ENCODE results near the gene CEMIP. TPM values are rescaled to one million over a fixed set of nuclear protein-coding genes. Genes with fewer than 3 reads are reported as not detected.

CEMIP gene
- total and polyA plus RNA-seq, 2 experiments from 2014 or later = 2.3 to 4.4 TPM

DNA sequence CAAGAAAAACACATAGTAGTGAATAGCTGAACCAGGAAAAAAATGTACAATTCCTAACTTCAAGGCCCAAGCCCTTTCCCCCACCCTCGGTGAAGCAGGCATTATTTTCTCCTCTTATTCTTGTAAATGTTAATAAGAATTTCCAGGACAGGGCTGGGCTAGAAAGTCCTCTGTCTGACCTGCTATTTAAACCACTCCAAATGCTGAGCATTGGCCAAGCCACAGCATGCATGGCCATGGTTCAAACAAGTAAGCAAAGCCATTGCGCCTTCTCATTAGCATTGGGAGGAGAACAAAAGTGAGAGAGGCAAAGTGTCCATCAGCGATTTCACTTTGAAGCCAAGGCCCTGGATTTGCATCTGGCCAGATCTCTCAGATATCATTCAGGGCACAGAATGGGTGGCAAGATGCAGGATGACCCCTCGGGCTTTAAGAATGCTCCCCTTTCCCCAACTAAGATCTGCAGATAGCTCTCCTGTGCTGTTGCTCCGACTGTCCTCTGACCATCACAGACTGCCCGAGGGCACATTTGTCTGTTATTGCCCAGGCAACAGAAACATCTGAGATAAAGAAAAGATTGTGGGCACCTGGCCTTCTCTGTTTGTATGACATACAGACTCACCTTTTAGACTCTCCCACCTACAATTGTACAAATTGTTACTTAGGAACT lies 46.3 kb downstream of the CEMIP start:
- H4K20me1 ChIP-seq (ENCODE audit: insufficient read depth, poor library complexity, severe bottlenecking) = no peaks in the 10 kb centered on the region
- H3K4me3 ChIP-seq = no peak overlapping the region
- no peaks in the 10 kb centered on the region for H3K9me3 ChIP-seq (ENCODE audit: low read depth)
- TF ChIP-seq EZH2phosphoT487 (IDR thresholded peaks at IDR 0.05; ENCODE audit: low read depth, severe bottlenecking, unreplicated experiment) (no peak), EZH2 (IDR thresholded peaks at IDR 0.05; ENCODE audit: borderline replicate concordance) (no peak)
- TF ChIP-seq, protein P1, sequence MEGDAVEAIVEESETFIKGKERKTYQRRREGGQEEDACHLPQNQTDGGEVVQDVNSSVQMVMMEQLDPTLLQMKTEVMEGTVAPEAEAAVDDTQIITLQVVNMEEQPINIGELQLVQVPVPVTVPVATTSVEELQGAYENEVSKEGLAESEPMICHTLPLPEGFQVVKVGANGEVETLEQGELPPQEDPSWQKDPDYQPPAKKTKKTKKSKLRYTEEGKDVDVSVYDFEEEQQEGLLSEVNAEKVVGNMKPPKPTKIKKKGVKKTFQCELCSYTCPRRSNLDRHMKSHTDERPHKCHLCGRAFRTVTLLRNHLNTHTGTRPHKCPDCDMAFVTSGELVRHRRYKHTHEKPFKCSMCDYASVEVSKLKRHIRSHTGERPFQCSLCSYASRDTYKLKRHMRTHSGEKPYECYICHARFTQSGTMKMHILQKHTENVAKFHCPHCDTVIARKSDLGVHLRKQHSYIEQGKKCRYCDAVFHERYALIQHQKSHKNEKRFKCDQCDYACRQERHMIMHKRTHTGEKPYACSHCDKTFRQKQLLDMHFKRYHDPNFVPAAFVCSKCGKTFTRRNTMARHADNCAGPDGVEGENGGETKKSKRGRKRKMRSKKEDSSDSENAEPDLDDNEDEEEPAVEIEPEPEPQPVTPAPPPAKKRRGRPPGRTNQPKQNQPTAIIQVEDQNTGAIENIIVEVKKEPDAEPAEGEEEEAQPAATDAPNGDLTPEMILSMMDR (IDR thresholded peaks at IDR 0.05; ENCODE audit: poor library complexity) = no peak
- WGBS (ENCODE audit: low lambda C conversion rate, missing lambda C conversion rate) = 63% methylated on average over 6 of the region's 6 CpGs
- no peak overlapping the region for H3K27ac ChIP-seq
- H3K9me2 ChIP-seq (replicated peaks; ENCODE audit: insufficient read depth) = no peaks in the 10 kb centered on the region
- H3K36me3 ChIP-seq (replicated peaks; ENCODE audit: insufficient read depth, low read depth) = no peaks in the 10 kb centered on the region
- no peaks in the 10 kb centered on the region for H3K4me1 ChIP-seq (ENCODE audit: insufficient read depth)
- H3K79me2 ChIP-seq = no peaks in the 10 kb centered on the region
- H3K4me2 ChIP-seq = no peak overlapping the region
- DNase-seq (ENCODE audit: low spot score) = no peak
- H2AFZ ChIP-seq = no peak overlapping the region
- H3K27me3 ChIP-seq = no peaks in the 10 kb centered on the region

DNA sequence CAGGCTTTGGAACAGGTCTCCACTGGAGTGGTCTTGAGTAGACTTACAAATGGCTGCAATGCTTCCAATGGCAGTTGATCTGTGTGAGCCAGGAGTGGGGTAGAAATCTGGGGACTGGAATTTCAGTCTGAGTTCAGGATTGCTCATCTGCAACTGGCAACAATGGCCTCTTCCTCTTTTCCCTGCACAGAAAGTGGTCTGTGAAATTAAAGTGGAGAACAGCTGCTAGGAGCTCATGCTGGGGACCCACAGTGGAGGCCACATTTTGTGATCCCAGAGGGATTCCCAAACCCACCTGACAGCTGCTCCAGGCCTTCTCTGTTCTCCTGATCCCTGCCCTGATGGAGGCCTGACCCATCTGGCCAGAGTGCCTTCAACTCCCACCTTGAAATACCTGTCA lies 49.6 kb downstream of the CEMIP start:
- no peak overlapping the region for H3K4me3 ChIP-seq
- DNase-seq (ENCODE audit: low spot score) = no peak
- H3K4me2 ChIP-seq = no peak overlapping the region
- no peaks in the 10 kb centered on the region for H3K9me3 ChIP-seq (ENCODE audit: low read depth)
- H3K27ac ChIP-seq = no peak overlapping the region
- H3K79me2 ChIP-seq = no peaks in the 10 kb centered on the region
- no peaks in the 10 kb centered on the region for H4K20me1 ChIP-seq (ENCODE audit: insufficient read depth, poor library complexity, severe bottlenecking)
- H3K27me3 ChIP-seq = no peaks in the 10 kb centered on the region
- TF ChIP-seq, protein P1 (IDR thresholded peaks at IDR 0.05; ENCODE audit: poor library complexity) = no peak
- TF ChIP-seq EZH2 (IDR thresholded peaks at IDR 0.05; ENCODE audit: borderline replicate concordance) (no peak), EZH2phosphoT487 (IDR thresholded peaks at IDR 0.05; ENCODE audit: low read depth, severe bottlenecking, unreplicated experiment) (no peak)
- no peaks in the 10 kb centered on the region for H3K4me1 ChIP-seq (ENCODE audit: insufficient read depth)
- no peaks in the 10 kb centered on the region for H3K9me2 ChIP-seq (replicated peaks; ENCODE audit: insufficient read depth)
- H2AFZ ChIP-seq = no peak overlapping the region
- no peaks in the 10 kb centered on the region for H3K36me3 ChIP-seq (replicated peaks; ENCODE audit: insufficient read depth, low read depth)

DNA sequence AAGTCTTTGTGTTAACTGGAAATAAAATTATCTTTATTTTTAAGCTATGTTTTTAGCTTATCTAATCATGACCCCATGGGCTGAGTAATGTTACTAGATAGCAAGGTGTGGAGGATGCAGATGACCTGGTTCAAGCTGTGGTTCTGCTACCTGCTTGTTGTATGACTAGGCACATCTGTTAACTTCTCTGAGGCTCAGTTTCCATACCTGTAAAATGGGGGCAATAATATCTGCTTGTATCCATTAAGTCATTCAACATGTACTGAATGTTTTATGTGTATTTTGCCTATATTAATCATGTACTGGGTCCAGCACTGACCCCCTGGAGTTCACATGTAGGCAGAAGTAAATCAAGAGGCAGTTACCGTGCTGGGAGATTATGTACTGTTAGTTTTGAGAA lies 51.5 kb downstream of the CEMIP start:
- Histone ChIP-seq H2AFZ (no peak overlapping the region), H3K9me3 (ENCODE audit: low read depth) (no peaks in the 10 kb centered on the region), H3K36me3 (replicated peaks; ENCODE audit: insufficient read depth, low read depth) (no peaks in the 10 kb centered on the region), H4K20me1 (ENCODE audit: insufficient read depth, poor library complexity, severe bottlenecking) (no peaks in the 10 kb centered on the region), H3K27me3 (no peaks in the 10 kb centered on the region), H3K9me2 (replicated peaks; ENCODE audit: insufficient read depth) (no peaks in the 10 kb centered on the region), H3K4me3 (no peak overlapping the region), H3K79me2 (no peaks in the 10 kb centered on the region), H3K4me1 (ENCODE audit: insufficient read depth) (no peaks in the 10 kb centered on the region), H3K27ac (no peak overlapping the region), H3K4me2 (no peak overlapping the region)
- WGBS (ENCODE audit: low lambda C conversion rate, missing lambda C conversion rate) = 93% methylated on average over 1 of the region's 1 CpG
- DNase-seq (ENCODE audit: low spot score) = no peak
- TF ChIP-seq, protein P1 (IDR thresholded peaks at IDR 0.05; ENCODE audit: poor library complexity) = no peak
- TF ChIP-seq EZH2phosphoT487 (IDR thresholded peaks at IDR 0.05; ENCODE audit: low read depth, severe bottlenecking, unreplicated experiment) = no peak
- TF ChIP-seq EZH2 (IDR thresholded peaks at IDR 0.05; ENCODE audit: borderline replicate concordance) = no peak
